GM10248 (cell line): ENCODE measurements around the gene CFAP20DC.

Experiments
- CTCF ChIA-PET: fragments of 300-600 bp; sonication (Branson Sonifier 250); formaldehyde crosslinking; extraction: SDS; loops from one replicate; lab custom pipeline; 2021; ENCODE audit warnings: antibody characterized with exemption; lab: Yijun Ruan, JAX
- POLR2A ChIA-PET: fragments of 350-650 bp; sonication (Branson Sonifier 250); formaldehyde crosslinking; extraction: SDS; loops from one replicate; lab custom pipeline; 2020; ENCODE audit warnings: antibody characterized with exemption; lab: Yijun Ruan, JAX
- DNase-seq: peaks from one replicate; pipeline ENCODE4 v3.0.0; 2012; ENCODE audit errors: extremely low spot score
- CTCF ChIP-seq: IDR thresholded peaks from 2 replicates; pipeline ENCODE4 v1.5.1; 2012; ENCODE audit warnings: mild to moderate bottlenecking, low read depth; ENCODE audit errors: extremely low read depth, missing control alignments, control extremely low read depth

The CFAP20DC gene

GRCh38 chr3:58800032-58800431 is 249.8 kb downstream of the CFAP20DC start:
- no peak for DNase-seq
- POLR2A ChIA-PET, result no interaction called here
- no peak for TF ChIP-seq CTCF
- CTCF ChIA-PET, result no interaction called here

- no peak for TF ChIP-seq CTCF
- ChIA-PET CTCF (no interaction called here), POLR2A (no interaction called here)
- no peak for DNase-seq
Observed at GRCh38 chr3:58799271-58799670, 250.6 kb downstream of the CFAP20DC start.

- no peak for TF ChIP-seq CTCF
- POLR2A ChIA-PET, result no interaction called here
- DNase-seq, result no peak
- CTCF ChIA-PET, result no interaction called here
Observed at GRCh38 chr3:58798312-58798711, 251.5 kb downstream of the CFAP20DC start.

- TF ChIP-seq CTCF, result no peak
- DNase-seq, result no peak
- ChIA-PET CTCF (no interaction called here), POLR2A (no interaction called here)
Observed at GRCh38 chr3:58794750-58795149, 255.1 kb downstream of the CFAP20DC start.

GRCh38 chr3:58793938-58794337 is 255.9 kb downstream of the CFAP20DC start:
- no peak for DNase-seq
- no peak for TF ChIP-seq CTCF
- ChIA-PET CTCF (no interaction called here), POLR2A (no interaction called here)

- no peak for TF ChIP-seq CTCF
- ChIA-PET CTCF (no interaction called here), POLR2A (no interaction called here)
- DNase-seq, result no peak
Observed at GRCh38 chr3:58792921-58793451, 256.8 kb downstream of the CFAP20DC start.

- POLR2A ChIA-PET, result no interaction called here
- TF ChIP-seq CTCF, result no peak
- DNase-seq, result no peak
- CTCF ChIA-PET, result no interaction called here
Observed at GRCh38 chr3:58789385-58789784, 260.4 kb downstream of the CFAP20DC start.
